SK-N-MC (cell line): Measurements from ENCODE around the gene PRR35.

Experiments used
- EZH2 ChIP-seq: fragments of 200-600 bp; sonication (generic); IDR thresholded peaks from one replicate; pipeline ENCODE4 v1.6.1; 2017; ENCODE audit warnings: antibody characterized with exemption
- FOXP2 ChIP-seq: optimal IDR thresholded peaks from 2 replicates; pipeline ENCODE3; 2011; ENCODE audit warnings: mild to moderate bottlenecking, moderate library complexity; ENCODE audit not compliant: insufficient read depth; ENCODE audit errors: extremely low read length, control extremely low read depth
- POLR2AphosphoS5 ChIP-seq: IDR thresholded peaks from 2 replicates; pipeline ENCODE4 v1.6.1; 2012; ENCODE audit warnings: mild to moderate bottlenecking, low read depth, low read length, borderline replicate concordance

DNA sequence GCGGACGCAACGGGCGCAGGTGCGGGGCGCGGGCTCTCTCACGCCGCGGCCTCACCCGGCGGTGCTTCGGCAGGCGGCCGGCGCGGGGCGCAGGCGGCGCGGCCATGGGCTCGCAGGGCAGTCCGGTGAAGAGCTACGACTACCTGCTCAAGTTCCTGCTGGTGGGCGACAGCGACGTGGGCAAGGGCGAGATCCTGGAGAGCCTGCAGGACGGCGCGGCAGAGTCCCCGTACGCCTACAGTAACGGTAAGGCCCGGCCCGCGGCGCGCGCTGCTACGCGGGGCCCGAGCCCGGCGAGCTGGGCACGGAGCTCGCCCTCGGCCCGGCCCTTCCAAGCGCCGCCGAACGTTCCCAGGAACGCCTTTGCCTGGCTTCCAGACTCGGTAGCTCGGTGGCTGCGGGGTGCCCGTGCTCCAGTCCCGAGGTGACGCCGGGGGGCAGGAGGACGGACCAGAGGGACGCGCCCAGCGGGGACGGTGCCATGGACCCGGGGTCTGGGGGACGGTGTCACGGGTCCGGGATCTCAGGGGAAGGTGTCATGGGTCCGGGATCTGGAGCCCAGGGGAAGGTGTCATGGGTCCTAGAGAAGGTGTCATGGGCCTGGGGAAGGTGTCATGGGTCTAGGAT is 30.1 kb downstream of the PRR35 start:
- TF ChIP-seq EZH2 (no peak), POLR2AphosphoS5 (no peak), FOXP2 (no peak)
